ENCODE results near the gene PRDM5.
A peak's percentile ranks its signal among the peaks of the same experiment; 100 is the strongest.
"Not testable (repeated sequence)": the region's sequence is repeated elsewhere in the genome, so short reads cannot be mapped to it uniquely, and the experiment has no call there.

The PRDM5 gene

GRCh38 chr4:120741636-120742035 is 180.9 kb downstream of the PRDM5 start:
- DNase-seq, result not testable (repeated sequence)

GRCh38 chr4:120736312-120736711 is 186.2 kb downstream of the PRDM5 start:
- no peak for DNase-seq

GRCh38 chr4:120733968-120734367 is 188.6 kb downstream of the PRDM5 start:
- no peak for DNase-seq

- no peak for DNase-seq
Measured at GRCh38 chr4:120733054-120733453, 189.5 kb downstream of the PRDM5 start.

- DNase-seq, result no peak
Measured at GRCh38 chr4:120731561-120731960, 191.0 kb downstream of the PRDM5 start.

- DNase-seq, result no peak
Measured at GRCh38 chr4:120730777-120731320, 191.7 kb downstream of the PRDM5 start.

GRCh38 chr4:120728892-120729675 is 193.4 kb downstream of the PRDM5 start:
- DNase-seq, result no peak

- no peak for DNase-seq
Measured at GRCh38 chr4:120725639-120726580, 196.6 kb downstream of the PRDM5 start.

- no peak for DNase-seq
Measured at GRCh38 chr4:120724656-120725055, 197.9 kb downstream of the PRDM5 start.

- no peak for DNase-seq
Measured at GRCh38 chr4:120723986-120724385, 198.5 kb downstream of the PRDM5 start.

GRCh38 chr4:120723105-120723504 is 199.4 kb downstream of the PRDM5 start:
- DNase-seq, result no peak

GRCh38 chr4:120722655-120723054 is 199.9 kb downstream of the PRDM5 start:
- DNase-seq, result no peak

- no peak for DNase-seq
Measured at GRCh38 chr4:120720354-120720934, 202.1 kb downstream of the PRDM5 start.

- peak; percentile 67 for DNase-seq
Measured at GRCh38 chr4:120718979-120719566, 203.5 kb downstream of the PRDM5 start.

- no peak for DNase-seq
Measured at GRCh38 chr4:120716346-120716745, 206.2 kb downstream of the PRDM5 start.

- DNase-seq, result peak; percentile 36
Measured at GRCh38 chr4:120714417-120715010, 208.0 kb downstream of the PRDM5 start.

GRCh38 chr4:120709991-120710390 is 212.5 kb downstream of the PRDM5 start:
- no peak for DNase-seq

GRCh38 chr4:120704538-120704937 is 218.0 kb downstream of the PRDM5 start:
- DNase-seq, result no peak

- no peak for DNase-seq
Measured at GRCh38 chr4:120703908-120704307, 218.6 kb downstream of the PRDM5 start.

GRCh38 chr4:120699354-120699753 is 223.2 kb downstream of the PRDM5 start:
- no peak for DNase-seq

- DNase-seq, result no peak
Measured at GRCh38 chr4:120694973-120695372, 227.6 kb downstream of the PRDM5 start.

GRCh38 chr4:120693816-120694215 is 228.7 kb downstream of the PRDM5 start:
- no peak for DNase-seq
